ENCODE data around the gene DISP2. TPM values are rescaled to one million over a fixed set of nuclear protein-coding genes. Genes with fewer than 3 reads are reported as not detected.

The DISP2 gene
- total RNA-seq, 6 experiments from 2014 or later, result 0.06 to 0.71 (median 0.16) TPM

DNA sequence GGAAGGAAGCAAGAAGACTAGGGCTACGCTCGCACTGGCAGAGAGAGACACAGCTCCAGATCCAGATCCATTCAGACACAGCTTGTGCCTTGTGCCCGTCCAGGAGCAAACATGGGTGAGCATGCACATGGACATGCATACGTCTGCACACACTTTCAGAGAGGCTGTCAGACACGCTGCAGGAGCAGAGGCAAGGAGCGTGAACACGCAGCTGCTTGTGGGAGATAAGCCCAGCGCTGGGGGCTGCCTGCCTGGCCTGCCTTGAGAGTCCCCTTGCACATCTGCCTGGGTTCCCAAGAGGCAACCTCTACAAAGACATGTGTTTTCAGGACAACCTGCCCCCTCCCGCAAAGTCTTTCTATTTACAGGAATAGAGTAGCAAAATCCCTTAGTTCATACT lies 69.2 kb downstream of the DISP2 start:
- Histone ChIP-seq H3K4me1 (no peaks in the 10 kb centered on the region), H3K4me3 (no peak overlapping the region), H3K27me3 (no peaks in the 10 kb centered on the region), H3K36me3 (no peaks in the 10 kb centered on the region), H3K9me3 (no peaks in the 10 kb centered on the region), H3K27ac (no peak overlapping the region)
- DNase-seq (no peak), ATAC-seq (peak in 1 of 4 donors; percentile 10)
- WGBS (ENCODE audit: insufficient coverage, low coverage, low lambda C conversion rate, missing lambda C conversion rate), result 85% methylated on average over 3 of the region's 9 CpGs
- TF ChIP-seq, protein P1, sequence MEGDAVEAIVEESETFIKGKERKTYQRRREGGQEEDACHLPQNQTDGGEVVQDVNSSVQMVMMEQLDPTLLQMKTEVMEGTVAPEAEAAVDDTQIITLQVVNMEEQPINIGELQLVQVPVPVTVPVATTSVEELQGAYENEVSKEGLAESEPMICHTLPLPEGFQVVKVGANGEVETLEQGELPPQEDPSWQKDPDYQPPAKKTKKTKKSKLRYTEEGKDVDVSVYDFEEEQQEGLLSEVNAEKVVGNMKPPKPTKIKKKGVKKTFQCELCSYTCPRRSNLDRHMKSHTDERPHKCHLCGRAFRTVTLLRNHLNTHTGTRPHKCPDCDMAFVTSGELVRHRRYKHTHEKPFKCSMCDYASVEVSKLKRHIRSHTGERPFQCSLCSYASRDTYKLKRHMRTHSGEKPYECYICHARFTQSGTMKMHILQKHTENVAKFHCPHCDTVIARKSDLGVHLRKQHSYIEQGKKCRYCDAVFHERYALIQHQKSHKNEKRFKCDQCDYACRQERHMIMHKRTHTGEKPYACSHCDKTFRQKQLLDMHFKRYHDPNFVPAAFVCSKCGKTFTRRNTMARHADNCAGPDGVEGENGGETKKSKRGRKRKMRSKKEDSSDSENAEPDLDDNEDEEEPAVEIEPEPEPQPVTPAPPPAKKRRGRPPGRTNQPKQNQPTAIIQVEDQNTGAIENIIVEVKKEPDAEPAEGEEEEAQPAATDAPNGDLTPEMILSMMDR (IDR thresholded peaks at IDR 0.05), result no peak
- no peak for TF ChIP-seq POLR2A (IDR thresholded peaks at IDR 0.05)
- intact Hi-C loops (cut with DNase I), result loop anchor here in 1 of 2 donors (10.0 kb wide), 1 partner anchor 82 kb away; the partner anchor contains the start of gene CCDC9B

DNA sequence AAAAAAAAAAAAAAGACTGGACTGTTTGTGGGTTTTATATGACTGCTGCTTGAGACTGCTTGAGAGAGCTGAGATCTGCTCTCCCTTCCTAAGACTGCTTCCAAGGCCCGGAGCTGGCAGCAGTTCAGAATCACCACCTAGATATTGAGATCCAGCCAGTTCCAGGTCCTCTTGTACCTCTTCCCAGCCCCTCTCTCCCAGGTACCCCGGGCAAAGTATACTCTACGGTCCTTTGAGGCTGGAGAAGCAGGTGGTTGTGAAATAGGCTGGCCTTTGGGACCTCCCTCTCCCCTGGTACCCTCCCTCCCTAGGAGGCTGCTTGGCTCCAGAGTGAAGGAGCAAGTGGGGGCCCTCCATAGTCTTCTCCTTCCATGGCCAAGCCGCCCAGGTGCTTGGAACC lies 70.2 kb downstream of the DISP2 start:
- no peak for ATAC-seq
- H3K27me3 ChIP-seq, result no peaks in the 10 kb centered on the region
- H3K36me3 ChIP-seq, result no peaks in the 10 kb centered on the region
- H3K9me3 ChIP-seq, result no peaks in the 10 kb centered on the region
- no peak for TF ChIP-seq POLR2A (IDR thresholded peaks at IDR 0.05)
- TF ChIP-seq, protein P1 (IDR thresholded peaks at IDR 0.05), result no peak
- H3K4me3 ChIP-seq, result no peak overlapping the region
- 79% methylated on average over 4 of the region's 4 CpGs for WGBS (ENCODE audit: insufficient coverage, low coverage, low lambda C conversion rate, missing lambda C conversion rate)
- intact Hi-C loops (cut with DNase I), result loop anchor here in 1 of 2 donors (10.0 kb wide), 1 partner anchor 83 kb away; the partner anchor contains the start of gene CCDC9B
- DNase-seq, result no peak
- H3K4me1 ChIP-seq, result no peaks in the 10 kb centered on the region
- H3K27ac ChIP-seq, result no peak overlapping the region

Other genes with a start within 250 kb of the DISP2 start
- gene BMF, start 249.3 kb upstream of the DISP2 start, total RNA-seq, result 1 to 10 TPM; 1.7 to 7.3 (median 3.4) TPM
- gene BUB1B, start 197.2 kb upstream of the DISP2 start, total RNA-seq, result 1 to 10 TPM in 3 of 6 experiments, under 1 TPM in 2, not detected in 1; 0.39 to 1.7 (median 1.2) TPM
- gene PAK6, start 119.2 kb upstream of the DISP2 start, total RNA-seq, result under 1 TPM in 4 of 6 experiments, not detected in 2; 0.05 to 0.19 (median 0.10) TPM
- under 1 TPM in 1 of 6 experiments, not detected in 5; 0.24 TPM for gene ANKRD63, start 75.2 kb upstream of the DISP2 start, total RNA-seq
- gene PLCB2, start 50.3 kb upstream of the DISP2 start, total RNA-seq, result 10 to 100 TPM in 2 of 6 experiments, 1 to 10 TPM in 4; 5.0 to 18.0 (median 7.2) TPM
- gene INAFM2, start 34.5 kb upstream of the DISP2 start, total RNA-seq, result 1 to 10 TPM; 4.6 to 8.7 (median 5.8) TPM
- gene CCDC9B, start 17.3 kb upstream of the DISP2 start, total RNA-seq, result 10 to 100 TPM in 1 of 6 experiments, 1 to 10 TPM in 5; 4.2 to 11.9 (median 4.7) TPM
- not detected for gene PHGR1, start 7.2 kb upstream of the DISP2 start, total RNA-seq
- gene KNSTRN, start 24.5 kb downstream of the DISP2 start, total RNA-seq, result 10 to 100 TPM in 4 of 6 experiments, 1 to 10 TPM in 2; 5.4 to 17.2 (median 11.2) TPM
- gene IVD, start 47.6 kb downstream of the DISP2 start, total RNA-seq, result 100 to 1,000 TPM in 3 of 6 experiments, 10 to 100 TPM in 3; 89.7 to 231 (median 122) TPM
- 10 to 100 TPM in 1 of 6 experiments, 1 to 10 TPM in 5; 6.5 to 10.5 (median 9.0) TPM for gene BAHD1, start 82.7 kb downstream of the DISP2 start, total RNA-seq
- 1 to 10 TPM; 2.9 to 5.7 (median 4.8) TPM for gene CHST14, start 112.8 kb downstream of the DISP2 start, total RNA-seq
- gene CCDC32, start 206.8 kb downstream of the DISP2 start, total RNA-seq, result 10 to 100 TPM in 3 of 6 experiments, 1 to 10 TPM in 3; 6.4 to 12.3 (median 9.9) TPM
- gene RPUSD2, start 211.1 kb downstream of the DISP2 start, total RNA-seq, result 1 to 10 TPM; 4.7 to 7.4 (median 6.1) TPM
- 1 to 10 TPM; 1.6 to 9.6 (median 3.6) TPM for gene KNL1, start 236.0 kb downstream of the DISP2 start, total RNA-seq